VCaP (cell line): ENCODE results near the gene SH3BGRL2.

Experiments used
- H3K27ac ChIP-seq: fragments of 450-650 bp; 2 replicates; pipeline ENCODE4 v1.5.1; 2017
- CTCF ChIP-seq: fragments of 450-650 bp; conservative IDR thresholded peaks from 2 replicates; pipeline ENCODE4 v1.5.1; 2017; ENCODE audit warnings: mild to moderate bottlenecking, moderate library complexity

The SH3BGRL2 gene

GRCh38 chr6:79650950-79651349 is 19.8 kb downstream of the SH3BGRL2 start:
- no peak for TF ChIP-seq CTCF
- H3K27ac ChIP-seq: peak overlapping the region; percentile 13; the same call in 1 of the 2 replicates

- no peak overlapping the region for H3K27ac ChIP-seq
- TF ChIP-seq CTCF: no peak
These were observed 25.0 kb downstream of the SH3BGRL2 start for GRCh38 chr6:79656134-79656533.

GRCh38 chr6:79657238-79657637 is 26.1 kb downstream of the SH3BGRL2 start:
- no peak for TF ChIP-seq CTCF
- no peak overlapping the region for H3K27ac ChIP-seq

- peak overlapping the region; percentile 26; the same call in 1 of the 2 replicates for H3K27ac ChIP-seq
These were observed 32.5 kb downstream of the SH3BGRL2 start for GRCh38 chr6:79663655-79664054.

GRCh38 chr6:79665725-79666551 is 34.8 kb downstream of the SH3BGRL2 start:
- no peak overlapping the region for H3K27ac ChIP-seq
- no peak for TF ChIP-seq CTCF

- no peak for TF ChIP-seq CTCF
- no peak overlapping the region for H3K27ac ChIP-seq
These were observed 35.5 kb downstream of the SH3BGRL2 start for GRCh38 chr6:79666634-79667033.

GRCh38 chr6:79668381-79668780 is 37.3 kb downstream of the SH3BGRL2 start:
- no peak overlapping the region for H3K27ac ChIP-seq
- no peak for TF ChIP-seq CTCF

- no peak for TF ChIP-seq CTCF
- no peak overlapping the region for H3K27ac ChIP-seq
These were observed 38.6 kb downstream of the SH3BGRL2 start for GRCh38 chr6:79669766-79670165.
